ENCODE measurements around the gene ARHGDIA. TPM values are rescaled to one million over a fixed set of nuclear protein-coding genes. Genes with fewer than 3 reads are reported as not detected.

Gene ARHGDIA
- total and polyA plus RNA-seq, 8 donors: 57.1 to 435 (median 151) TPM

GRCh38 chr17:81917565-81918332 lies 46.6 kb upstream of the ARHGDIA start, which contains the start of gene SIRT7:
Gene SIRT7 (minus strand): TSS chr17:81918176. CDS start chr17:81918131, 45 bp downstream.
- H3K4me1 ChIP-seq: peaks cover 37 to 77% (median 65%) of the 10 kb centered on the region in 4 donors

DNA sequence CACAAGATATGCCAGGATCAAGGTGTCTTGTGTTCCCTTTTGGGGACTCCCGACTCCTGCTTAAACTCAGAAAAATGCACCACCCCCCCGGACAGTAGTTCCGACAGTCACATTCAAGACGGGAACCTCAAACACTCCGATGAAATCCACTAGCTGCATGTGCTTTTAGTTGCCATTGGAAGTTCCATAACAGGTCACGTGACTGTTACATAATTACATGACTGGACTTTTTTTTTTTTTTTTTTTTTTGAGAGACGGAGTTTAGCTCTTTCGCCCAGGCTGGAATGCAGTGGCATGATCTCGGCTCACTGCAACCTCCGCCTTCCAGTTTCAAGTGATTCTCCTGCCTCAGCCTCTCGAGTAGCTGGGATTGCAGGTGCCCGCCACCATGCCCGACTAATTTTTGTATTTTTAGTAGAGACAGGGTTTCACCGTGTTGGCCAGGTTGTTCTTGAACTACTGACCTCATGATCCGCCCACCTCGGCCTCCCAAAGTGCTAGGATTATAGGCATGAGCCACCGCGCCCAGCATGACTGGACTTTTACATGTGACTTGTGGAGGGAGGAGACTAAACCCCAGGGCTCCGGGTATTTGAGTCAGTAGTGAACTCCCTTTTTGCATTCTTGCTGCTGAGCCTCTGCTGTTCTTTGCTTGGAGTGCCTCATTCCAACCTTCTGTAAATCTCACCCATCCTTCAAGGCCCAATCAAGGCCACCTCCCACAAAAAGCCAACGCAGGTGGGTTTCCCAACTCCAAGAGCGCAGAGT lies 45.3 kb upstream of the ARHGDIA start:
- Histone ChIP-seq H3K4me1 (peaks cover 32 to 76% (median 64%) of the 10 kb centered on the region in 4 donors), H3K36me3 (peaks cover 51 to 70% (median 61%) of the 10 kb centered on the region in 4 donors), H3K9me3 (no peaks in the 10 kb centered on the region), H3K27me3 (no peaks in the 10 kb centered on the region), H3K27ac (peak overlapping the region in 4 of 5 donors; percentile 12 to 98 (median 86)), H3K4me3 (peak overlapping the region; percentile 79 to 90 (median 84))
- WGBS, 5 donors: 62 to 75% (median 71%) methylated on average over 21 of the region's 21 CpGs
- intact Hi-C loops (cut with DNase I; ENCODE audit: low total_unique reads): no loop called here
- DNase-seq: peak; percentile 61 to 65
- peak in 2 of 3 donors; percentile 9 to 51 for TF ChIP-seq POLR2AphosphoS5 (IDR thresholded peaks at IDR 0.05)
- no peak for TF ChIP-seq POLR2A (IDR thresholded peaks at IDR 0.05)
- TF ChIP-seq CTCF (IDR thresholded peaks at IDR 0.05): no peak

More at GRCh38 chr17:81917565-81918332, 46.6 kb upstream of the ARHGDIA start, which contains the start of gene SIRT7:
- Histone ChIP-seq H3K36me3 (peaks cover 51 to 71% (median 61%) of the 10 kb centered on the region in 4 donors), H3K27ac (peak within 1 kb of the TSS; percentile 83 to 98 (median 88)), H3K9me3 (no peaks in the 10 kb centered on the region), H3K27me3 (no peaks in the 10 kb centered on the region), H3K4me3 (peak within 1 kb of the TSS; percentile 79 to 90 (median 84))
- intact Hi-C loops (cut with DNase I; ENCODE audit: low total_unique reads): no loop called here
- 0 to 1% (median 1%) methylated on average over 57 to 94 of the region's 94 CpGs for WGBS, 5 donors
- peak; percentile 83 to 95 for DNase-seq
- TF ChIP-seq POLR2AphosphoS5 (IDR thresholded peaks at IDR 0.05): peak in 2 of 3 donors; percentile 92 to 95
- no peak for TF ChIP-seq POLR2A (IDR thresholded peaks at IDR 0.05)
- no peak for TF ChIP-seq EP300 (IDR thresholded peaks at IDR 0.05)

DNA sequence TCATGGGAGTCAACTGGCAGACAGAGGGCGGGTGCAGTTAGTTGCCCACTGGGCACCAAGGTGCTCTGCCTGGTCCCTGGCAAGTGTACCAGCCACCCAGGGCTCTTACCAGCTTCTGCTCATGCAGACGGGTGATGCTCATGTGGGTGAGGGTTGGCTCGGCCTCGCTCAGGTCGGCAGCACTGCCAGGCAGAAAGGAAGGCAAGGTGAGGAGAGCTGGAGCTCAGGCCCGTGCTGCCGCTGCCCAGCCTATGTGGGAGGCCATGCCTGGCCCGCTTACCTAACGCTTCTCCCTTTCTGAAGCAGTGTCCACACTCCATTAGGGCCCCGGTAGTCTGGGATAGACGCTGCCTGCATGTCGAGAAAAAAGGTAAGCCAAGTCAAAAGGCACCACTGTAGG lies 44.2 kb upstream of the ARHGDIA start:
- intact Hi-C loops (cut with DNase I; ENCODE audit: low total_unique reads): no loop called here
- no peak for TF ChIP-seq EP300 (IDR thresholded peaks at IDR 0.05)
- no peak for TF ChIP-seq POLR2AphosphoS5 (IDR thresholded peaks at IDR 0.05)
- no peak for TF ChIP-seq CTCF (IDR thresholded peaks at IDR 0.05)
- no peak for TF ChIP-seq POLR2A (IDR thresholded peaks at IDR 0.05)
- H3K36me3 ChIP-seq: peaks cover 47 to 60% (median 51%) of the 10 kb centered on the region in 4 donors

DNA sequence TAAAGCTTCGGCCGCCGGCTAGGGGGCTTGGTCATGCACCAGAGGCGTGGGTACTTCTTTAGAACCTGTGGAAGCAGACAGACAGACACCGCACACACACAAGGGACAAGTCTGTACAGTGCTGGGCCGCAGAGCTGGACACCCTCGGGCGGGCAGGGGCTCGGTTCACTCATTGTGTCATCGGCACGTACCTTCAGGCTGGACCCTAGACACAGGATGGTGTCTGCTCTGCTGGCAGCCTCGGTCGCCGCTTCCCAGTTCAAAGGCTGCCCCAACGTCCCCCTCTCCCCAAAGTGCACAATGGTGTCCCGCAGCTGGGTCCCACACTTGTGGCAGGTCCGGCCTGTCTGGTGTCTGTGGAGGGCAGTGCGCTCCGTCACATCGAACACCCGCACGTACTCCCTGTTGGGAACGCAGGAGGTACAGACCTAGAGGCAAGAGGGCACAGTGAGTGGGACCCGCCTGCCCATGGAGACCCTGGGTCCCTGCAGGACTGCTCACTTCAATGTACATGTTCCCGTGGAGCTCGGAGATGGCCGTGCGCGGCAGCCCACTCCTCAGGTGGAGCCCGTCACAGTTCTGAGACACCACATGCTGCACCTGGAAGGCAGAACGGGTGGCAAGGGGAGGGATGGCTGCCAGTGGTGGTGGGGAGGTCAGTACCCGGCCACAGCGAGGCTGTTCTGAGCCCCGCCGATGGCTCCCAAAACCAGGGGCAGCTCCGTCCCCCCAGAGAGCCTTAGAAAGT lies 43.1 kb upstream of the ARHGDIA start:
- H3K27ac ChIP-seq: peak overlapping the region in 1 of 5 donors; percentile 78
- H3K27me3 ChIP-seq: no peaks in the 10 kb centered on the region
- H3K4me1 ChIP-seq: peaks cover 35 to 71% (median 59%) of the 10 kb centered on the region in 4 donors
- H3K9me3 ChIP-seq: no peaks in the 10 kb centered on the region
- no peak for DNase-seq
- peaks cover 37 to 51% (median 44%) of the 10 kb centered on the region in 4 donors for H3K36me3 ChIP-seq
- WGBS, 5 donors: 94 to 98% (median 96%) methylated on average over 26 to 36 of the region's 36 CpGs
- intact Hi-C loops (cut with DNase I; ENCODE audit: low total_unique reads): no loop called here
- no peak for TF ChIP-seq POLR2A (IDR thresholded peaks at IDR 0.05)
- TF ChIP-seq CTCF (IDR thresholded peaks at IDR 0.05): no peak
- no peak for TF ChIP-seq POLR2AphosphoS5 (IDR thresholded peaks at IDR 0.05)
- TF ChIP-seq EP300 (IDR thresholded peaks at IDR 0.05): no peak
- H3K4me3 ChIP-seq: no peak overlapping the region

More for the DNA sequence above, 44.2 kb upstream of the ARHGDIA start:
- WGBS, 5 donors: 83 to 93% (median 86%) methylated on average over 12 of the region's 12 CpGs
- H3K27me3 ChIP-seq: no peaks in the 10 kb centered on the region
- H3K4me1 ChIP-seq: peaks cover 36 to 71% (median 60%) of the 10 kb centered on the region in 4 donors
- H3K9me3 ChIP-seq: no peaks in the 10 kb centered on the region
- H3K27ac ChIP-seq: no peak overlapping the region
- H3K4me3 ChIP-seq: no peak overlapping the region
- DNase-seq: no peak
